CD14-positive monocyte (primary cell): ENCODE results near the gene TBC1D16. TPM values are rescaled to one million over a fixed set of nuclear protein-coding genes. Genes with fewer than 3 reads are reported as not detected.

Experiments
- DNase-seq, 3 donors: peaks; one replicate each; pipeline ENCODE4 v3.0.0-alpha.2; 2011 to 2022
- H2AFZ ChIP-seq: 2 replicates; pipeline ENCODE4 v1.6.0; 2012; ENCODE audit warnings: mild to moderate bottlenecking, low read depth, low read length, inconsistent platforms; ENCODE audit not compliant: insufficient read depth, poor library complexity, severe bottlenecking
- H3K27ac ChIP-seq, 2 donors: 1 replicate in 1 of 2; 2 replicates in 1 of 2; pipeline ENCODE4 v1.5.1; 2012 to 2013; ENCODE audit warnings: low read length in 2 of 2, control low read depth in 1 of 2, inconsistent platforms in 1 of 2, low read depth in 1 of 2, mild to moderate bottlenecking in 1 of 2
- H3K27me3 ChIP-seq, 2 donors: one replicate each; pipeline versions ENCODE4 v1.6.0 to v1.6.1; 2011 to 2013; ENCODE audit warnings: low read length in 2 of 2; ENCODE audit not compliant: control insufficient read depth in 2 of 2, insufficient read depth in 2 of 2
- H3K36me3 ChIP-seq, 2 donors: replicated peaks in 1 of 2; 1 replicate in 1 of 2; 2 replicates in 1 of 2; pipeline versions ENCODE4 v1.5.1 to v1.6.1; 2012 to 2013; ENCODE audit warnings: low read length in 2 of 2, control low read depth in 1 of 2, inconsistent platforms in 1 of 2, mild to moderate bottlenecking in 1 of 2; ENCODE audit not compliant: insufficient read depth in 2 of 2, control insufficient read depth in 1 of 2
- H3K4me1 ChIP-seq, 2 donors: 1 replicate in 1 of 2; 2 replicates in 1 of 2; pipeline versions ENCODE4 v1.5.1 to v1.6.1; 2012 to 2013; ENCODE audit warnings: low read length in 2 of 2, control low read depth in 1 of 2, inconsistent platforms in 1 of 2, mild to moderate bottlenecking in 1 of 2, moderate library complexity in 1 of 2; ENCODE audit not compliant: insufficient read depth in 2 of 2, control insufficient read depth in 1 of 2
- H3K4me2 ChIP-seq: replicated peaks from 2 replicates; pipeline ENCODE3; 2012; ENCODE audit warnings: low read length, moderate library complexity, mild to moderate bottlenecking; ENCODE audit not compliant: poor library complexity, severe bottlenecking; ENCODE audit errors: extremely low read depth
- H3K4me3 ChIP-seq, 3 experiments: fragments of 200-600 bp in 1 of 3; sonication (generic) in 1 of 3; replicated peaks in 1 of 3; 1 replicate in 2 of 3; 2 replicates in 1 of 3; pipeline ENCODE4 v1.5.1; 2011 to 2013; ENCODE audit warnings: low read length in 3 of 3, mild to moderate bottlenecking in 3 of 3, control low read depth in 2 of 3, low read depth in 2 of 3, inconsistent platforms in 1 of 3, moderate library complexity in 1 of 3
- H3K79me2 ChIP-seq: 2 replicates; pipeline ENCODE4 v1.6.0; 2012; ENCODE audit warnings: mild to moderate bottlenecking, control low read depth, inconsistent platforms, low read length, moderate library complexity; ENCODE audit not compliant: insufficient read depth
- H3K9ac ChIP-seq: 2 replicates; pipeline ENCODE4 v1.6.0; 2017; ENCODE audit warnings: low read length, mild to moderate bottlenecking; ENCODE audit not compliant: insufficient read depth, poor library complexity, severe bottlenecking
- H3K9me3 ChIP-seq, 2 donors: replicated peaks in 1 of 2; 1 replicate in 1 of 2; 2 replicates in 1 of 2; pipeline versions ENCODE4 v1.5.1 to v1.6.1; 2012 to 2013; ENCODE audit warnings: low read length in 2 of 2, control low read depth in 1 of 2; ENCODE audit not compliant: control insufficient read depth in 1 of 2, insufficient read depth in 1 of 2
- H4K20me1 ChIP-seq: 2 replicates; pipeline ENCODE4 v1.6.0; 2012; ENCODE audit warnings: mild to moderate bottlenecking, low read length, control low read depth, moderate library complexity; ENCODE audit not compliant: insufficient read depth
- H3K27ac Mint-ChIP-seq, 7 donors: one replicate each; pipeline ENCODE4 v1.8.0; 2020; ENCODE audit warnings: mild to moderate bottlenecking in 7 of 7, mixed read lengths in 7 of 7, moderate library complexity in 6 of 7, inconsistent platforms in 2 of 7
- H3K27me3 Mint-ChIP-seq, 3 donors: one replicate each; pipeline ENCODE4 v1.8.0; 2021 to 2022; ENCODE audit warnings: low read depth in 3 of 3, mild to moderate bottlenecking in 3 of 3, mixed read lengths in 3 of 3, moderate library complexity in 3 of 3, inconsistent platforms in 1 of 3
- H3K36me3 Mint-ChIP-seq, 2 donors: one replicate each; pipeline ENCODE4 v1.8.0; 2020; ENCODE audit warnings: mixed read lengths in 2 of 2, inconsistent platforms in 1 of 2, mild to moderate bottlenecking in 1 of 2
- H3K4me1 Mint-ChIP-seq: one replicate; pipeline ENCODE4 v1.8.0; 2020; ENCODE audit warnings: mild to moderate bottlenecking, mixed read lengths
- H3K4me3 Mint-ChIP-seq, 2 donors: one replicate each; pipeline ENCODE4 v1.8.0; 2020; ENCODE audit warnings: mild to moderate bottlenecking in 2 of 2, mixed read lengths in 2 of 2, moderate library complexity in 1 of 2
- H3K9me3 Mint-ChIP-seq, 7 donors: one replicate each; pipeline ENCODE4 v1.8.0; 2020 to 2022; ENCODE audit warnings: mixed read lengths in 7 of 7, mild to moderate bottlenecking in 6 of 7, moderate library complexity in 6 of 7, inconsistent platforms in 2 of 7
- CTCF ChIP-seq: fragments of 200-600 bp; IDR thresholded peaks from one replicate; pipeline ENCODE4 v1.8.0; 2022; ENCODE audit warnings: antibody characterized with exemption, mild to moderate bottlenecking
- WGBS: methylation state at CpG from one replicate; pipeline ENCODE4 v1.1.5; 2013; ENCODE audit warnings: missing lambda C conversion rate; ENCODE audit not compliant: insufficient coverage; 5-methylcytosine and 5-hydroxymethylcytosine counted together
- intact Hi-C, 2 donors: fragments of 100-400 bp; cut with micrococcal nuclease; formaldehyde crosslinking; loops; one replicate each; pipeline versions ENCODE4 v1.15.0 to v1.15.1; 2023
- polyA plus RNA-seq, 3 donors: library from polyadenylated mRNA; depleted of rRNA in 1 of 3; unstranded in 2 of 3; stranded (reverse) in 1 of 3; fragments of 300-500 nt in 2 of 3; fragments of >200 nt in 1 of 3; fragmentation: Illumina TruSeq in 2 of 3; gene quantifications; 1 replicate in 2 of 3; 2 replicates in 1 of 3; pipeline ENCODE4 v1.2.3, GENCODE V29; 2012 to 2021

Gene TBC1D16
- polyA plus RNA-seq, 3 donors, result 0.11 to 0.53 (median 0.27) TPM

GRCh38 chr17:79985361-79985942, 50.2 kb downstream of the TBC1D16 start:
- Histone ChIP-seq H3K36me3 (no peaks in the 10 kb centered on the region), H4K20me1 (no peaks in the 10 kb centered on the region), H3K4me1 (no peaks in the 10 kb centered on the region), H3K4me2 (no peak overlapping the region), H3K79me2 (no peaks in the 10 kb centered on the region), H3K9ac (no peak overlapping the region), H3K27me3 (no peaks in the 10 kb centered on the region), H3K9me3 (no peaks in the 10 kb centered on the region), H3K4me3 (no peak overlapping the region), H3K27ac (no peak overlapping the region), H2AFZ (no peak overlapping the region)
- Mint-ChIP-seq H3K27me3 (peaks cover 6 to 11% (median 8%) of the 10 kb centered on the region in 3 donors), H3K27ac (no peak overlapping the region), H3K4me1 (no peaks in the 10 kb centered on the region), H3K9me3 (peaks cover 0 to 2% (median 0%) of the 10 kb centered on the region in 7 donors), H3K4me3 (no peak overlapping the region), H3K36me3 (no peaks in the 10 kb centered on the region)
- TF ChIP-seq CTCF, result no peak
- intact Hi-C loops, result loop anchor here in 1 of 2 donors (5.0 kb wide), 1 partner anchor 198 kb away; no protein-coding TSS in a partner anchor
- WGBS, result 97% methylated on average over 14 of the region's 17 CpGs
- DNase-seq, result no peak

DNA sequence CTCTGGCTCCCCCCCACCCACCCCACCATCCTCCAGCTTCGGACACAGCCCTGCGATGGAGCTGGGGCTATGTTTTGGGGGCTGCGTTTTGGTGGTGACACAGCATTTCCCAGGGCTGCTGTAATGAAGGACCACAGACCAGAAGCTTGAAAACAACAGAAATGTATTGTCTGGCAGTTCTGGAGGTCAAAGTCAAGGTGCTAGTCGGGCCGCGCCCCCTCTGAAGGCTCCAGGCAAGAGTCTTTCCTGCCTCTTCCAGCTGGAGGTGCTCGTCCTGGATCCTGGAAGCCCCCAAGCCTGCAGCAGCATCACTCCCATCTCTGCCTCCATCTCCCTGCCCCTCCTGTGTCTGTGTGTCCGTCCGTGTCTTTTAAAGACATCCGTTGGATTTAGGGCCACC, 50.8 kb downstream of the TBC1D16 start:
- H2AFZ ChIP-seq, result no peak overlapping the region
- H3K79me2 ChIP-seq, result no peaks in the 10 kb centered on the region
- intact Hi-C loops, result loop anchor here in 1 of 2 donors (5.0 kb wide), 1 partner anchor 198 kb away; no protein-coding TSS in a partner anchor
- no peak overlapping the region for H3K4me3 ChIP-seq
- H3K9me3 ChIP-seq, result no peaks in the 10 kb centered on the region
- H3K4me1 ChIP-seq, result no peaks in the 10 kb centered on the region
- Mint-ChIP-seq H3K27me3 (peaks cover 5 to 10% (median 7%) of the 10 kb centered on the region in 3 donors), H3K4me3 (no peak overlapping the region), H3K4me1 (no peaks in the 10 kb centered on the region), H3K27ac (peak overlapping the region in 1 of 7 donors; percentile 50), H3K36me3 (no peaks in the 10 kb centered on the region), H3K9me3 (peaks cover 0 to 2% (median 0%) of the 10 kb centered on the region in 7 donors)
- no peaks in the 10 kb centered on the region for H3K27me3 ChIP-seq
- 69% methylated on average over 9 of the region's 10 CpGs for WGBS
- DNase-seq, result no peak
- H3K4me2 ChIP-seq, result no peak overlapping the region
- H3K9ac ChIP-seq, result no peak overlapping the region
- no peaks in the 10 kb centered on the region for H3K36me3 ChIP-seq
- H4K20me1 ChIP-seq, result no peaks in the 10 kb centered on the region
- H3K27ac ChIP-seq, result no peak overlapping the region
- no peak for TF ChIP-seq CTCF
